Measurements from ENCODE around the gene MYH11.
A peak's percentile ranks its signal among the peaks of the same experiment; 100 is the strongest.

Gene MYH11

DNA sequence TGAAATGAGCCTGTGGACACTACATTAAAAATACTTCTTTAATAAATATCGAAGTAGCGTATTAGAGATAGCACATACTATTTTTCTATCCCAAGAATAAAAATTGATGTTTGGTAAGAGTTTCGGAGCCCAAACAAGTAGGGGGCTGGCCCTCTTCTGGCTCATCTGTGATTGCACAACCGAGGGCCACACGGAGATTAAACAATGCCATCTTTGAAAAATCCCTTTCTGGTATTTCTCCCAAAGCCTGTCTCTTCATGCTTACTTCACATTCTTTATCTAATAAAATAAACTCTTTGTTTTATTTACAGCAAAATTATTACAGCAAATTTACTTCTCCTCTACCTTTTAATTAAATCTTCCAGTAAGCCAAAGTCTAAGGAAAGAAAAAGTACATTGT is 9.6 kb upstream of the MYH11 start:
- no peak for DNase-seq (ENCODE audit: low read depth)
- H3K4me3 ChIP-seq (ENCODE audit: control insufficient read depth, low read depth, low read length) = no peak overlapping the region
- TF ChIP-seq, protein P1, sequence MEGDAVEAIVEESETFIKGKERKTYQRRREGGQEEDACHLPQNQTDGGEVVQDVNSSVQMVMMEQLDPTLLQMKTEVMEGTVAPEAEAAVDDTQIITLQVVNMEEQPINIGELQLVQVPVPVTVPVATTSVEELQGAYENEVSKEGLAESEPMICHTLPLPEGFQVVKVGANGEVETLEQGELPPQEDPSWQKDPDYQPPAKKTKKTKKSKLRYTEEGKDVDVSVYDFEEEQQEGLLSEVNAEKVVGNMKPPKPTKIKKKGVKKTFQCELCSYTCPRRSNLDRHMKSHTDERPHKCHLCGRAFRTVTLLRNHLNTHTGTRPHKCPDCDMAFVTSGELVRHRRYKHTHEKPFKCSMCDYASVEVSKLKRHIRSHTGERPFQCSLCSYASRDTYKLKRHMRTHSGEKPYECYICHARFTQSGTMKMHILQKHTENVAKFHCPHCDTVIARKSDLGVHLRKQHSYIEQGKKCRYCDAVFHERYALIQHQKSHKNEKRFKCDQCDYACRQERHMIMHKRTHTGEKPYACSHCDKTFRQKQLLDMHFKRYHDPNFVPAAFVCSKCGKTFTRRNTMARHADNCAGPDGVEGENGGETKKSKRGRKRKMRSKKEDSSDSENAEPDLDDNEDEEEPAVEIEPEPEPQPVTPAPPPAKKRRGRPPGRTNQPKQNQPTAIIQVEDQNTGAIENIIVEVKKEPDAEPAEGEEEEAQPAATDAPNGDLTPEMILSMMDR (IDR thresholded peaks at IDR 0.05; ENCODE audit: control insufficient read depth, insufficient read depth, low read depth, low read length, missing control alignments) = no peak

DNA sequence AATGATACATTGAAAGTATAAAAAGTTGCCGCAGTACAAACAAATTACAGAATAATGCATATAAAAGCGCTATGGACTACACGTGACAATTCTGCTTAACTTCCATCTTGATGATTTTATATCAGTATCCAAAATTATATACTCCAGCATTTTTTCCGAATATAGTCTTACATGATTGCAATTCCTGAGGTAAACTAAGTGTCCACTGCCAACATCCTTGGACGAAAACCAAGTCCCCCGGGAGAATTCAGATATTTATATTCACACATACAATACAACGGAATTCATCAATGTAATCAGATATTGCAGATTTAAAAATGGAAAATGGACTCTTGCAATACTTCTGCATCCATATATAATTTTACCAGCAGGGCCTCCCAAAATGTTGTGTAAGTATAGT is 8.9 kb upstream of the MYH11 start:
- DNase-seq (ENCODE audit: low read depth) = no peak
- H3K4me3 ChIP-seq (ENCODE audit: control insufficient read depth, low read depth, low read length) = no peak overlapping the region
- TF ChIP-seq, protein P1 (IDR thresholded peaks at IDR 0.05; ENCODE audit: control insufficient read depth, insufficient read depth, low read depth, low read length, missing control alignments) = no peak

- TF ChIP-seq, protein P1 (IDR thresholded peaks at IDR 0.05; ENCODE audit: control insufficient read depth, insufficient read depth, low read depth, low read length, missing control alignments) = no peak
- DNase-seq (ENCODE audit: low read depth) = no peak
- H3K4me3 ChIP-seq (ENCODE audit: control insufficient read depth, low read depth, low read length) = no peak overlapping the region
These were observed 8.1 kb upstream of the MYH11 start for GRCh38 chr16:15864939-15865338.

- no peak for DNase-seq (ENCODE audit: low read depth)
These were observed 5.2 kb upstream of the MYH11 start for GRCh38 chr16:15861996-15862395.

GRCh38 chr16:15858921-15859668 is 2.3 kb upstream of the MYH11 start:
- TF ChIP-seq, protein P1 (IDR thresholded peaks at IDR 0.05; ENCODE audit: control insufficient read depth, insufficient read depth, low read depth, low read length, missing control alignments) = no peak
- DNase-seq (ENCODE audit: low read depth) = no peak
- H3K4me3 ChIP-seq (ENCODE audit: control insufficient read depth, low read depth, low read length) = no peak overlapping the region

More at GRCh38 chr16:15861996-15862395, 5.2 kb upstream of the MYH11 start:
- TF ChIP-seq, protein P1 (IDR thresholded peaks at IDR 0.05; ENCODE audit: control insufficient read depth, insufficient read depth, low read depth, low read length, missing control alignments) = no peak
- no peak overlapping the region for H3K4me3 ChIP-seq (ENCODE audit: control insufficient read depth, low read depth, low read length)

- no peak for DNase-seq (ENCODE audit: low read depth)
- peak overlapping the region; percentile 32 for H3K4me3 ChIP-seq (ENCODE audit: control insufficient read depth, low read depth, low read length)
- TF ChIP-seq, protein P1 (IDR thresholded peaks at IDR 0.05; ENCODE audit: control insufficient read depth, insufficient read depth, low read depth, low read length, missing control alignments) = no peak
These were observed 1.1 kb upstream of the MYH11 start for GRCh38 chr16:15857724-15858560.

All from AG09309 (cell line).